Body of pancreas (tissue), 4 donors: ENCODE results near the gene UBE2G2. TPM values are rescaled to one million over a fixed set of nuclear protein-coding genes. Genes with fewer than 3 reads are reported as not detected.

Experiments
- ATAC-seq: fragments of 150-250 bp; one replicate; pipeline ENCODE4 v1.9.1; 2016
- DNase-seq, 4 donors: peaks; one replicate each; pipeline ENCODE4 v3.0.0-alpha.2; 2019
- H3K27ac ChIP-seq, 4 donors: fragments of 200-600 bp; sonication (generic); 1 replicate in 3 of 4; 2 replicates in 1 of 4; pipeline versions ENCODE4 v1.5.1 to v1.6.1; 2016 to 2019; ENCODE audit warnings: mild to moderate bottlenecking in 1 of 4, mixed read lengths in 1 of 4, moderate library complexity in 1 of 4
- H3K27me3 ChIP-seq, 2 donors: fragments of 200-600 bp; sonication (generic); one replicate each; pipeline ENCODE4 v1.6.0; 2016; ENCODE audit warnings: mild to moderate bottlenecking in 1 of 2
- H3K36me3 ChIP-seq, 2 donors: fragments of 200-600 bp; sonication (generic); replicated peaks in 1 of 2; 2 replicates each; pipeline ENCODE4 v1.5.1; 2016; ENCODE audit warnings: low read depth in 2 of 2; ENCODE audit not compliant: insufficient read depth in 1 of 2
- H3K4me1 ChIP-seq: fragments of 200-600 bp; sonication (generic); one replicate; pipeline ENCODE4 v1.6.0; 2016
- H3K4me3 ChIP-seq, 2 donors: fragments of 200-600 bp; sonication (generic); 1 replicate in 1 of 2; 2 replicates in 1 of 2; pipeline ENCODE4 v1.5.1; 2016 to 2019
- H3K9me3 ChIP-seq, 3 donors: fragments of 200-600 bp; sonication (generic); 1 replicate in 2 of 3; 2 replicates in 1 of 3; pipeline ENCODE4 v1.5.1; 2016
- CTCF ChIP-seq, 7 experiments: fragments of 450-650 bp in 4 of 7; fragments of 200-600 bp in 3 of 7; sonication (generic) in 3 of 7; IDR thresholded peaks; one replicate each; pipeline ENCODE4 v1.5.1; 2016 to 2019; ENCODE audit warnings: antibody characterized with exemption in 7 of 7
- POLR2A ChIP-seq, 3 donors: fragments of 450-650 bp; IDR thresholded peaks; one replicate each; pipeline ENCODE4 v1.6.1; 2016; ENCODE audit warnings: antibody characterized with exemption in 3 of 3, mild to moderate bottlenecking in 2 of 3
- WGBS, 2 donors: methylation state at CpG; one replicate each; pipeline ENCODE4 v1.1.5; 2017; 5-methylcytosine and 5-hydroxymethylcytosine counted together
- intact Hi-C: fragments of 100-400 bp; cut with DNase I; formaldehyde crosslinking; loops from one replicate; pipeline ENCODE4 v1.15.1; 2023
- total RNA-seq, 2 donors: library from RNA; depleted of rRNA; stranded (reverse); fragments of >200 nt; gene quantifications; one replicate each; pipeline ENCODE4 v1.1.0, GENCODE V29; 2016

The UBE2G2 gene
- total RNA-seq, 2 donors from 2014 or later: 61.7 to 64.3 TPM

- Histone ChIP-seq H3K36me3 (no peaks in the 10 kb centered on the region), H3K9me3 (no peaks in the 10 kb centered on the region), H3K27me3 (no peaks in the 10 kb centered on the region), H3K4me3 (no peak overlapping the region), H3K4me1 (no peaks in the 10 kb centered on the region), H3K27ac (no peak overlapping the region)
- DNase-seq (no peak), ATAC-seq (no peak)
- 45 to 54% methylated on average over 14 to 26 of the region's 26 CpGs for WGBS, 2 donors
- intact Hi-C loops: no loop called here
- TF ChIP-seq CTCF (IDR thresholded peaks at IDR 0.05) (no peak), POLR2A (IDR thresholded peaks at IDR 0.05) (no peak)
These were observed 52.4 kb downstream of the UBE2G2 start for GRCh38 chr21:44749116-44749758.

- Histone ChIP-seq H3K36me3 (no peaks in the 10 kb centered on the region), H3K9me3 (no peaks in the 10 kb centered on the region), H3K4me1 (no peaks in the 10 kb centered on the region), H3K27me3 (no peaks in the 10 kb centered on the region), H3K27ac (no peak overlapping the region), H3K4me3 (no peak overlapping the region)
- TF ChIP-seq POLR2A (IDR thresholded peaks at IDR 0.05) (no peak), CTCF (IDR thresholded peaks at IDR 0.05) (no peak)
- DNase-seq (no peak), ATAC-seq (no peak)
- WGBS, 2 donors: 35 to 55% methylated on average over 11 to 16 of the region's 16 CpGs
- intact Hi-C loops: no loop called here
These were observed 53.0 kb downstream of the UBE2G2 start for GRCh38 chr21:44748621-44749020.

GRCh38 chr21:44742418-44743153 lies 59.0 kb downstream of the UBE2G2 start:
- Histone ChIP-seq H3K27me3 (no peaks in the 10 kb centered on the region), H3K27ac (no peak overlapping the region), H3K9me3 (peaks cover 0 to under 1% (median 0%) of the 10 kb centered on the region in 3 donors), H3K4me1 (no peaks in the 10 kb centered on the region), H3K4me3 (no peak overlapping the region), H3K36me3 (no peaks in the 10 kb centered on the region)
- 87 to 89% methylated on average over 1 of the region's 1 CpG for WGBS, 2 donors
- TF ChIP-seq CTCF (IDR thresholded peaks at IDR 0.05) (no peak), POLR2A (IDR thresholded peaks at IDR 0.05) (no peak)
- no peak for DNase-seq
- no peak for ATAC-seq
- intact Hi-C loops: no loop called here

- ATAC-seq: no peak
- H3K27me3 ChIP-seq: no peaks in the 10 kb centered on the region
- intact Hi-C loops: no loop called here
These were observed 59.7 kb downstream of the UBE2G2 start for GRCh38 chr21:44741921-44742320.

More at GRCh38 chr21:44741921-44742320, 59.7 kb downstream of the UBE2G2 start:
- no peak overlapping the region for H3K4me3 ChIP-seq
- DNase-seq: no peak
- no peak overlapping the region for H3K27ac ChIP-seq
- no peaks in the 10 kb centered on the region for H3K4me1 ChIP-seq
- TF ChIP-seq CTCF (IDR thresholded peaks at IDR 0.05) (no peak), POLR2A (IDR thresholded peaks at IDR 0.05) (no peak)
- H3K9me3 ChIP-seq: peaks cover 0 to 4% (median 0%) of the 10 kb centered on the region in 3 donors
- WGBS, 2 donors: 88 to 93% methylated on average over 3 of the region's 3 CpGs
- no peaks in the 10 kb centered on the region for H3K36me3 ChIP-seq
